HG03066 (cell line): Measurements from ENCODE around the gene CFAP210.
"Not testable (repeated sequence)": the region's sequence is repeated elsewhere in the genome, so short reads cannot be mapped to it uniquely, and the experiment has no call there.

Experiments
- ATAC-seq: cut with Tn5 transposase; IDR thresholded peaks from one replicate; pipeline ENCODE4 v1.9.1; 2021; ENCODE audit warnings: low read depth; ENCODE audit not compliant: unreplicated experiment

CFAP210 gene

GRCh38 chr2:169714699-169715098, 20.5 kb upstream of the CFAP210 start:
- ATAC-seq: no peak

DNA sequence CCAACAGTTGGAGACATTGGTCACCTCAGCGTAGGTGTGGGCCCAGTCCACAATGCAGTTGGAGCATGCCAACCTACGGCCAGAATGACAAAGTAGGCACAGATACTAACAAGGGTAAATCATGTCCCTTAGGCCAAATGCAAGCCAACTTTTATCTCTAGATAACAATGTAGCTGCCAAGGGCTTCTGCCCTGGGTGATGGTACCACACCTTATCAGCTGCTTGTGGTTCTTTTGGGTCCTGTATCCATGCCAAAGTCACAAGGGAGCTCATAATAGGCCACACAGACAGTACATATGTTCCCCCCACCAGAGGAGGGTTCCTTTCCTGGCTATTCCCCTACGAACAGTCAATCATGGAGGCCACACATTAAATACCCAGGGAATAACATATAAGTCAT, 19.1 kb upstream of the CFAP210 start:
- ATAC-seq: no peak

- no peak for ATAC-seq
Measured at GRCh38 chr2:169712791-169713227, 18.6 kb upstream of the CFAP210 start.

DNA sequence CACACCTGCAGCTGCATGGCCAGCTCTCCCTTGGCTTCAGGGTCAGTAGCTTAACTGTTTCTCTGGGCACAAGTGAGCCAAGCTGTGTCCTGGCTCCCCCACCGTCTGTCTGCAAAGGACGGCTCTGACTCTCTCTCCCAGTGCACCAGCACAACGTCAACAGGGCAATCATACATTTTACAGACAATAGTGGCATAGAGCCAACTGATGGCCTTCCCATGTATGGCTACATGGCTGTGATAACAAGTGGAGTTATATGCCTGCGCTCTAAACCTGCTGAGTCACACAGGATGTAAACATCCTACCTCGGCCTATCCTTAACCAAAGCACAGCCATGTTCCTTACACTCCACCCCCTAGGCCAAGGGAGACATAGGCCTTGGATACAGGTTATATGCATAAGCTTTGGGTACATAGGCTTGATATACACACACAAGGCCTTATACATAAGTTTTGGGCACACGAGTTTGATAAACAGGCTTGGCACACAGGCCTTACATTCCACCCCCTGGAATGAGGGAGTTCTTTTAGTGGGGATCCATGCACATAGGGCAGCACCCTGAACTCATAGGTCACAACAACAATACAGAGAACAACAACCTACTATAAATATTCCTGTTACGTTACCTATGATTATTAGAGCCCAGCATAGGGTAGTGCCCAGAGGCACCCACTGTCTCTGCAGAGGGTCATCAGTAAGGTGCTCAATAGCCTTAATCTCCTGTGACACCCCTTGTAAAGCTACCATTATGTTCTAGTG, 17.7 kb upstream of the CFAP210 start:
- no peak for ATAC-seq

DNA sequence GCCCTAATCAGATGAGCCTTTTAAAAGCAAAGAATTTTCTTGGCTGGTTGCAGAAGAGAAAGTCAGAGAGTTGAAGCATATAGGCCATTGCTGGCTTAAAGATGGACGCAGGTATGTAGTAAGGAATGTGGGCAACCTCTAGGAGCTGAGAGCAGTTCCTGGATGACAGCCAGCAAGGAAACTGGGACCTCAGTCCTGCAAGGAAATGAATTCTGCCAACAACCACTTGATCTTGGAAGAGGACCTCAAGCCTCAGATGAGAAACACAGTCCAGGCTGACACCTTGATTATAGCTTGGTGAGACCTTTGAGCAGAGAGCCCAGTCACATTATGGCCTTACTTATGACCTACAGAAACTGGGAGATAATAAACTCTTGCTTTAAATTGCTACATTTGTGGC, 15.8 kb upstream of the CFAP210 start:
- no peak for ATAC-seq

DNA sequence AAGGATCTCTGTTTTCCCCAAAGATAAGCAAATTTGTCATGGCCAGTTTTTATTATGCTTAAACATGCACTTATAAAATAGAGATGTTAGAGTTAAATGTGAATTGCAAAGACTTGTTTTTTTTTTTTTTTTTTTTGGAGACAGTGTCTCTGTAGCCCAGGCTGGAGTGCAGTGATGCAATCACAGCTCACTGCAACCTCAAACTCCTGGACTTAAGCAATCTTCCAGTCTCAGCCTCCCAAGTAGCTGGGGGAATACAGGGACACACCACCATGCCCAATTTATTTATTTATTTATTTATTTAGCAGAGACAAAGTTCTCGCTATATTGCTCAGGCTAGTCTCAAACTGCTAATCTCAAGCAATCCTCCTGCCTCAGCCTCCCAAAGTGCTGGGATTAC, 15.1 kb upstream of the CFAP210 start:
- no peak for ATAC-seq

DNA sequence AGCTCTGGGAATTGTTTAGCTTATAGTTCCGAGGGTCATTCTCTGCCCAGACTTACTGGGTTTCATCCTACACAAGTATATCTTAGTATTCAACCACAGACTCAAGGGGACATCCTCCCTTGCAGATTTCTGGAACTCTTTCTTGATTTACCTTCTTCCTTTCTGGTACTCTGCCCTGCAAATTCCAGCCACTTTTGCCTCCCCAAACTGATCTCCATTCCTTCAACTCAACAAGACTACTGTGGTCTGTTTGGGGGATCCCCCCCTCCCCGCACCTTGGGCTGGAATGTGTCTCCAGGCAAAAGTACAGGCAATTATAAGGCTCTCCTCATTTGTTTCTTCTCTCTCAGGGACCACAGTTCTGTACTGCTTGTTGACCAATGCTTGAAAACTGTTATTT, 13.4 kb upstream of the CFAP210 start:
- no peak for ATAC-seq

GRCh38 chr2:169705927-169706326, 11.7 kb upstream of the CFAP210 start:
- no peak for ATAC-seq

DNA sequence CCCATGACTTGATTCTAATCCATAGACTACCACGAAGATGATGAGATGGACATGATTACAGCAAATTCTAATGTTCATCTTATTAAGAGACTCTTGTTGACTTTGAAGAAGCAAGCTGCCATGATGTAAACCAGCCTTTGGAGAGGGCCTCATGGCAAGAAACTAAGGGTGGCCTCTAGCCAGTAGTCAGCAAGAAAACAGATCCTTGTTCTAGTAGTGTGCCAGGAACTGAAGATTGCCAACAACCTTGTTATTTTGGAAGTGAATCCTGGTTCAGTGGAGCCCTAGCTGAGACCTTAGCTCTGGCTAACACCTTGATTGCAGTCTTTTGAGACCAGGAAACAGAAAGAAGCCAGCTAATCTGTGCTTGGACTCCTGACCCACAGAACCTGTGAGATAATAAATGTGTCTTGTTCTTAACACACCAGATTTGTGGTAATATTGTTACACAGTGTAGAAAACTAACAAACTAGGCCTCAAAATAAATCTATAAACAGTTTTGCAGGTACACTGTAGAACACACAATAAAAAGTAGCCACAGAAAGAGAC, 10.0 kb upstream of the CFAP210 start:
- ATAC-seq: no peak

DNA sequence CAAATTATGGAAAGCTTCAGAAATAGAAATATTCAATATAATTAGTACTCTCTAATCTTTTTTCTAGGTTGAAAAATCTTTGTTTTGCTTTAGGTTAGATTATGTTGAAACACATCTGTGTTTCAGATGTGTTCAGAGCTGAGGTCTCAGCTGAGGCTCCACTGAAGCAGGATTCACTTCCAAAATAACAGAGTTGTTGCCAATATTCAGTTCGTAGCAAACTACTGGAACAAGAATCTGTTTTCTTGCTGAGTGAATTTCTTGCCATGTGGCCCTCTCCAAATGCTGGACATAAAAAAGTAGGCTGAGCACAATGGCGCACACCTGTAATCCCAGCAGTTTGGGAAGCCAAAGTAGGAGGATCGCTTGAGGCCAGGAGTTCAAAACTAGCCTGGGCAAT, 8.8 kb upstream of the CFAP210 start:
- ATAC-seq: no peak

- ATAC-seq: not testable (repeated sequence)
Measured at GRCh38 chr2:169699173-169699572, 5.0 kb upstream of the CFAP210 start.

DNA sequence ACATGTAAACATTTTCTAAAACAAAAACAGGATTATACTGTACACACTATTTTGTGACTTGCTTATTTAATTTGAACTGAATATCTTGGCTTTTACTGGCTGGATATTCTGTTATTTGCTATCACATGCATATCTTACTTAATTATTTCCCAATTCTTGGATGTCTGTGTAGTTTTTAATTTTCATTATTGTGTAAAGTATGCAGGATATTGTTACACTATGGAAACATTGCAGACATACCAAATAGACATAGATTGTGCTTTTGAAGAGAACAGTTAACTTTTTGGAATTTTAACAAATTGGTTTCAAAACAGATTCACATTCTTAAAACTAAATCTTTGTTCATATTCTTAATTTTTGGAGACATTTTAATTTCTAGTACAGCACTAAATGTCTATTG, 2.2 kb upstream of the CFAP210 start:
- ATAC-seq: no peak

- ATAC-seq: no peak
Measured at GRCh38 chr2:169694894-169695260, 672 bp upstream of the CFAP210 start.

- no peak for ATAC-seq
Measured at GRCh38 chr2:169693360-169693759, 845 bp downstream of the CFAP210 start.

- ATAC-seq: no peak
Measured at GRCh38 chr2:169692718-169693117, 1.5 kb downstream of the CFAP210 start.

DNA sequence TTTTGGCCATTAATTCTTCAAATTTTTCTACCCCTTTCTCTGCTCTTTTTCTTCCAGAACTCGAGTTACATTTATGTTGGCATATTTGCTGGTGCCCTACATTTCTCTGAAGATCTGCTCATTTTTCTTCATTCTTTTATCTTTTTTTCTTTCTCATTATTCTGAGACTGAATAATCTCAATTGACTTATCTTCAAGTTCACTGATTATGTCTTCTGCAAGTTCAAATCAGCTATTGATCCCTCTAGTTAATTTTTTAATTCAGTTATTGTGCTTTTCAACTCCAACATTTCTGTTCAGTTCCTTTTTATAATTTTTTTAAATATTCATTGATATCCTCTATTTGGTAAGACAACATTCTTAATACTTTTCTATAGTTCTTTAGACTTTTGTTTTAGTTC, 3.2 kb downstream of the CFAP210 start:
- no peak for ATAC-seq

GRCh38 chr2:169687943-169688342, 6.3 kb downstream of the CFAP210 start:
- not testable (repeated sequence) for ATAC-seq

DNA sequence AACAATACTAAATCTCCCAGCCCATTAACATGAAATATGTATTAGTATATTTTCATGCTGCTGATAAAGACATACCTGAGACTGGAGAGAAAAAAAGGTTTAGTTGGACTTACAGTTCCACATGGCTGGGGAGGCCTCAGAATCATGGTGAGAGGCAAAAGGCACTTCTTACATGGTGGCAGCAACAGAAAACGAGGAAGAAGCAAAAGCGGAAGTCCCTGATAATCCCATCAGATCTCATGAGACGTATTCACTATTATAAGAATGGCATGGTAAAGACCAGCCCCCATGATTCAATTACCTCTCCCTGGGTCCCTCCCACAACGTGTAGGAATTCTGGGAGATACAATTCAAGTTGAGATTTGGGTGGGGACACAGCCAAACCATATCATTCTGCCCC, 7.4 kb downstream of the CFAP210 start:
- not testable (repeated sequence) for ATAC-seq

GRCh38 chr2:169684712-169685111, 9.5 kb downstream of the CFAP210 start:
- ATAC-seq: not testable (repeated sequence)

DNA sequence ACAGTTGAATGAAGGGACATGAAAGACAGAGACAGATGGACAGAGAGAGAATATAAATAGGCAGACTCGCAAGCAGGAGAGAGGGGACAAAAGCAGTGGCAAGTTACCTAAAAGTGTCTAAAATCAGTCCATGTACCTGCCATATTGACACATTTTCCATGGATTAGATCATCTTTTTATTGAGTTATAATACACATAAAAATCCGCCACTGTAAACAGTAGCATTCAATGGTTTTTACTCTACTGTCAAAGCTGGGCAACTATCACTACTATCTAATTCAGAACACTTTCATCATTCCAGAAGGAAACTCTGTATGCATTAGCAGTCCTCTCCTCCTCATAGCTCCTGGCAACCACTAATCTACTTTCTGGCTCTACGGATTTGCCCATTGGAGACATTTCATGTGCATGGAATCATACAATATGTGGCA, 10.1 kb downstream of the CFAP210 start:
- no peak for ATAC-seq

GRCh38 chr2:169683425-169684134, 10.6 kb downstream of the CFAP210 start:
- ATAC-seq: no peak

GRCh38 chr2:169683054-169683424, 11.2 kb downstream of the CFAP210 start:
- no peak for ATAC-seq
